Middle frontal gyrus (tissue), 1 donor: ENCODE data around the gene PYGB.
"Not testable (repeated sequence)": the region's sequence is repeated elsewhere in the genome, so short reads cannot be mapped to it uniquely, and the experiment has no call there.

Experiments
- DNase-seq: peaks from one replicate; pipeline ENCODE4 v3.0.0-alpha.2; 2015; ENCODE audit warnings: low spot score; ENCODE audit errors: extremely low spot score

The PYGB gene

DNA sequence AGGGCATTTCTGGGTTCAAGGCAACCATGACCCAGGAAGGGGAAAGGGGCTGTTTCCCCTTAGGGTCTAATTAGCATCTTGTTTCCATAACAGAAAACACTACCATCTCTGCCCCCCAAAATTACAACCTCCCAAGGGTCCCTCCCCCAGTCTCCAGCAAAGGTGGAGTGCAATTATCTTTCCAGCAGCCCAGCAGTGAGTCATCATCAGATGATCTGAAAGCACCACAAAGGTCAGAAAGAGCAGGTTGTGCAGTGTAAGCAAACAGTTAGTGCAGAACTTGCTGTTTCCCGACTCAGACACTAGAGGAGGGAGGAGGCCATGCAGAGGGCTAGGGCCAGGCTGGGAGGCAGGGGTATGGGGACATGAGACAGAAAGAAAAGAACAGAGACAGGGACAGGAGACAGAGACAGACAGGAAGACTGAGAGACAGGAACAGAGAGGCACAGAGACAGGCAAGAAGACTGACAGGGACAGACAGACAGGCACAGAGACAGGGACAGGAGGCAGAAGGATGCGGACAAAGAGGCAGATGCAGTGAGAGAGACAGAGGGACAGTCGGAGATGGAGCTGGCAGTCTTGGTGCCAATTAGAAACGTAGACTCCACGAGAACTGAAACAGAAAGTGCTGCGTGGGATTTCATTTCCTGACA lies 62.5 kb downstream of the PYGB start:
- no peak for DNase-seq

DNA sequence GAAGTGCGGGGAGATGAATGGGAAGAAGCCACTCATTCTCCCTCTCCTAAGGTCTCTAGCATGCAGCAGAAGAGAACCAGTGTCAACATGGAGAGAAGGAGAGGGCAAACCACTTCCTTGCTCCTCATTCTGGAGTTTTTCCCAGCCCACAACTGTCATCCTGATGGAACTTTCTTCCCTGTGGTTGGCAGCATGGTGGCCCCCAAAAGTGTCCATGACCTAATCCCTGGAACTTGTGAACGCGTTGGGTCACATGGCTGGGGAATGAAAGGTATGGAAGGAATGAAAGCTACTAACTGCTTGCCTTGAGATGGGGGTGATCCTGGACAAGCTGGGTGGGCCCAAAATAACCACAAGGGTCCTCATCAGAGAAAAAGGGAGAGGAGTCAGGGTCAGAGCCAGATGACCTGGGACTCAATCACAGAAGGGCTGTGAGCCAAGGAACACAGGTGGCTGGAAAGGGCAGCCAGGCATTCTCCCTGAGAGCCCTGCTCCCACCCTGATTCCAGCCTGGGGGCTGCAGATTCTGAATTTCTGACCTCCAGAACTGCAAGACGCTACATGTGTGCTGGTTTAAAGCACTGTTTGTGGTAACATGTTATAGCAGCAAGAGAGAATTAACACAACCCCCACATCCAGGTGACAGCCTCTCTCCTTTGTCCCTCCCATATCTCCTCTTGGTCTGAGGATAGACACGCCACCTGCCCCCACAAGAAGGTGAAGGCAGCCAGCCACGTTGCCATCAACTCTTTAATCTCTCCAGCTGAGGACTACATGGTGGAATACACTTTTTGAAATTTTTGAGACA lies 63.2 kb downstream of the PYGB start:
- DNase-seq, result no peak

DNA sequence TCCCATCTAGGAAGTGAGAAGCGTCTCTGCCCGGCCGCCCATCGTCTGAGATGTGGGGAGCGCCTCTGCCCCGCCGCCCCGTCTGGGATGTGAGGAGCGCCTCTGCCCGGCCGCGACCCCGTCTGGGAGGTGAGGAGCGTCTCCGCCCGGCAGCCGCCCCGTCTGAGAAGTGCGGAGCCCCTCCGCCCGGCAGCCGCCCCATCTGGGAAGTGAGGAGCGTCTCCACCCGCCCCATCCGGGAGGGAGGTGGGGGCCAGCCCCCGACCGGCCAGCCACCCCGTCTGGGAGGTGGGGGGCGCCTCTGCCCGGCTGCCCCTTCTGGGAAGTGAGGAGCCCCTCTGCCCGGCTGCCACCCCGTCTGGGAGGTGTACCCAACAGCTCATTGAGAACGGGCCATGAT lies 64.8 kb downstream of the PYGB start:
- not testable (repeated sequence) for DNase-seq

DNA sequence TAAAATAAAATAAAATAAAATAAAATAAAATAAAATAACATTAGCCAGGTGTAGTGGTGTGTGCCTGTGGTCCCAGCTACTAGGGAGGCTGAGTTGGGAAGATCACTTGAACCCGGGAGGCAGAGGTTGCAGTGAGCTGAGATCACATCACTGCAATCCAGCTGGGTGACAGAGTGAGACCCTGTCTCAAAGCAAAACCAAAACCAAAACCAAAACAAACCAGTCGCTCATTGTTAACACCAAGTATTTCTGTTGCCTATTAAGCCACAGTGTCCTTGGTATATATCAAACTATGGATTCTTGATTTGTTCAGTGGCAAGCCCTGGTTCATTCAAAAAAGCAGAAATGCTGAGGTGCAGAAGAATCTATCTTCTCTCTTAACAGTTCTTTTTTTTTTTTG lies 65.7 kb downstream of the PYGB start:
- no peak for DNase-seq

DNA sequence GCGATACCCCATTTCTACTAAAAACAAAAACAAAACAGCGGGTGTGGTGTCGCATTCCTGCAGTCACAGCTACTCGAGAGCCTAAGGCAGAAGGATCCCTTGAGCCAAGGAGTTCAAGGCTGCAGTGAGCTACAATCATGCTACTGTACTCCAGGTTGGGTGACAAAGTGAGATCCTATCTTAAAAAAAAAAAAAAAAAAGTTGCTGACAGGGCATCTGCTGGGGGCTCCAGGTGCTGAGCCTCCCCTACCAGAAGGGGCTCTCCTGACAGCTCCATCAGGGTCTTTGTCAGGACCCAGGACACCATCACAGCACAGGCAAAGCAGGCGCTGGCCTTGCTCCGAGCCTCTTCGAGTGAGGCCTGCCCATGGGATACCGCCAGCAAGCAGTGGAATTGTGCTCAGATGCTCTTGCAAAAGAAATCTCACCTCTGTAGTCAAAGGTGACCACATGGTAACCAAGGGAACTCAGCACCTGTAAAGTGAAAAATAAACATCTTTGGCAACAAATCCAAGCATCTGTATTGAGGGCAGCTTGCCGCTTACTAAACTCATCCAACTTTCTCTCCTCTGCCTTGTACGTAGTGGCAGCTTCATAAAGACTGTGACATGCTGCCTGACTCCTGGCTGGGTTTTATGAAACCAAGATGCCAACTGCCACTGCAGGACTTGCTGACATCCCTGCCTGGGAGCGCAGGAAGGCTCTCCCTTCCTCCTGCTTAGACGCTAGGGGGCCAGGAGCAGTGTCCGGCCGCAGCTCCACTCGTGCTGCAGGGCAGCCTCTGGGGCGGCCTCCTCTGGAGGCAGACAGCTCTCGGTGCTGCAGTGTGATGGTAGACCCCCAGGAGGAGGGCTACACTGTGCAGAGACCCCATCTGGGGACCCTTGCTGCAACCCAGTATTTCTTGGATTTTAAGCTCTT lies 66.9 kb downstream of the PYGB start:
- no peak for DNase-seq

DNA sequence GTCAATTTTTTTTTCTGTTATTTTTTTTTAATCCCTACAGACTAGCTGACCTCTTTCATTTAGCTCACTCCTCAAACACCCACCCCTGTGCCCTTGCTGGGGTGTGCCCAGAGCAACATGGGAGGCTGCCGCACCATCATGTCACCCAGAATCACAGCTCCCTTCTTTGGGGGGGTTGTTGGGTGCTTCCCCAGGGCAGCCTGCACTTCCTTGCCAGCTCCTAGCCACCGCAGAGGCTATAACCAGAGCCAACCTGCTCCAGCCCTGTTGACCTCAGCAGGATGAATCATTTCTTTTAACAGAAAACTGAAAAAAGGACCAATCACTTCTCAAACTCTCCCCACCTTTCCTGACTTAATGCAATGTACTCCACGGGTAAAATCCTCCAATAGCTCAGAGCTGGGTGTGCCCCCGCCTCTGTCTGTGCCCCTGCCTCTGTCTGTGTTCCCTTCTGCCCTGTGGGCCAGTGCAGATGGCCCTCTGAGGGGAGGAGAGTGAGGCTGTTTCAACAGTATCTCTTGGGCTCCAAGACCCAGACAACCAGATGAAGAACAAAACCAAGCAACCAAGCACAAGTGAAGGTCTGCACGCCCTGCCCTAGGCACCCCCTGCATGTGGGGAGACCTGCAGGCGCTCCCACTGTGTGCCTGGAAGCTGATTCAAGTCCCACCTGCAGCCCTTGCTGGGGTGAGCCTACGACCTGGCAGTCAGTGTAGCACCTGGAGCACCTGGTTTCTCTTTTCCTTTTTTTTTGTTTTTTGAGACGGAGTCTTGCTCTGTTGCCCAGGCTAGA lies 67.7 kb downstream of the PYGB start:
- no peak for DNase-seq

DNA sequence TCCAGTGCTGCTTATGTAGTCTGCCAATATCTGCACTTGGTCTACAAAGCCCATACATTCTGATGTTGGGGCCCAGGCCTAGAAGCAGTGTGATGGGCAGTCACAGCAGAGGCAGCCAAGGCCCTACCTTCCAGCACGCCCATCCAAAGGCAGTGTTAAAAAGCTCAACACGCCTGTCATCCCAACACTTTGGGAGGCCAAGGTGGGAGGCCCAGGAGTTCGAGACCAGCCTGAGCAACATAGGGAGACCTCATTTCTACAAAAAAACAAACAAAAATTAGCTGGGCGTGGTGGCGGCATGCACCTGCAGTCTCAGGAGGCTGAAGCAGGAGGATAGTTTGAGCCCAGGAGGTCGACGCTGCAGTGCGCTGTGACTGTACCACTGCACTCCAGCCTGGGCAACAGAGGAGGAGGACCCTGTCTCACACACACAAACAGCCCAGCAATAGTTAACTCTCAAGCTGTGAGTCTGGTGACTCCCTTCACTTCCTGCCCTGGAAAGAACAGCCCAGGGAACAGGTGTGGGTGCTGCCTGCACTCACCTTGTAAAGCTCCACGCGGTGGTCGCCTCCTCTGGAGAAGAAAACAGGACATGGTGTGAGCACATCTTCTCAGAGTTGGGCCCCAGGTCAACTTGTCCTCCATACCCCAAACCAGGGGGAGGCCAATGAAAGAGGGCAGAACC lies 68.8 kb downstream of the PYGB start:
- DNase-seq, result no peak

DNA sequence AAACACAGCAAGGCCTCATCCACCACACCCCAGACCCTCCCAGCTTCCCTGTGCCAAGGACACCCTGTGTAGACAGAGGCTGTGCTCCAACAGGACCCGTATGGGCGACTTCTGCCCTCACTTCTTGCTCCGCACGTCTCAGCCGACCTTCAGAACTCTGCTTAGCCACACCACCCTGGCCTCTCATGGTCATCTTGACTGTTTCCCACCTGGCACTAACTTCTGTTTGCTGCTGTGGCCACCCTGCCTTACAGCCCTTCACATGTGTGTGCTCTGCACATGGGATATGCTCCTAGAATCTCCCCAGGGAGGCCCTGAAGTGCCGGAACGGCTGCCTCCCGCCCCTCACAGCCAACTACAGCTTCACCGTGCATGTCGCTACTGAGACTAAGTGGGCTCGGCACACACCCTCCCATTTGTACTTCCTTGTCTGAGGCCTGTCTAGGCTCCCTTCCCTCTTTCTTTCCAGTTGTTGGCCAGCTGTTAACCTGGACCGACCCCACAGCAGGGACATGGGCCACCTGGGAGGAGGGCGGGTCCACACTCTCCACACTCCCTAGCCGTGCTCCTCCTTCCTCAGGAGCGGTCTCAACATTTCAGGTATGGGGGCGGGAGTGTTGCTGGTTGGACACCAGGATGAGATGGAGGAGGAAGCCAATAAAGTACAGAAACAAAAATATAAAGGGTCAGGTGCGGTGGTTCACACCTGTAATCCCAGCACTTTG lies 69.6 kb downstream of the PYGB start:
- no peak for DNase-seq

DNA sequence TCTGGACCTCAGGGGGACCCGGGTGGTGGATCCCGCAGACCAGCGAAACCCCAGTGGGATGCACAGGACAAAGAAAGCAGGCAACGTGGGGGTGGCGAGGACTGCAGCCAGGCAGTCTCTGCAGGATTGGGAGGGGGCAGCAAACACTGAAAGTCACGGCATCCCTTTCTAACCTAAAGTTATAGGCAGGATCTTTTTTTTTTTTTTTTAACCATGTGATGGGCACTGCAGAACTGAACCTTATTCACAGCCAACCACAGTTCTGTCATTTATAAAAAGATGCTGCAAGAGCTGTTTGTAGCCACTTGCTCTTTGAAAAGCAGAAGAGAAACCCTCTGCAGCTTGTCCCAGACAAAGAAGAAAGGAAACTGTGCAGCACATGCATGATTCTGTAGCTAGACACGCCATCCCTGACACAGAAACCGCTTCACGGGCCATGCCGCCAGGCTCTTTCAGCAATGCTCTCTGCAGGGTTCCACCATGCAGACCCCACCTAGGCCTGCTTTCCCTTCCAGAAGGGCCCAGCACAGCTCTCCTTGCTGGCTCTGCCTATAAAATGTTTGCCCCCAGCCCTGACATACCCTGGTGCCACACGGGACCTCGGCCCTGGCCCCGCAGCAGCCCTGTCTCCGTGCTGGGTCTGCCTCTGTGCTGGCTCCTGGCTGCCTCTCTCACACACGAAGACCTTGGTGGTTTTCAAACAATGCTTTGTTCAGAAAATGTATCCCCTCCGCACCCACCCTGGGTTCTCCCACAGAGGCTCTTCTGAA lies 70.8 kb downstream of the PYGB start:
- no peak for DNase-seq

DNA sequence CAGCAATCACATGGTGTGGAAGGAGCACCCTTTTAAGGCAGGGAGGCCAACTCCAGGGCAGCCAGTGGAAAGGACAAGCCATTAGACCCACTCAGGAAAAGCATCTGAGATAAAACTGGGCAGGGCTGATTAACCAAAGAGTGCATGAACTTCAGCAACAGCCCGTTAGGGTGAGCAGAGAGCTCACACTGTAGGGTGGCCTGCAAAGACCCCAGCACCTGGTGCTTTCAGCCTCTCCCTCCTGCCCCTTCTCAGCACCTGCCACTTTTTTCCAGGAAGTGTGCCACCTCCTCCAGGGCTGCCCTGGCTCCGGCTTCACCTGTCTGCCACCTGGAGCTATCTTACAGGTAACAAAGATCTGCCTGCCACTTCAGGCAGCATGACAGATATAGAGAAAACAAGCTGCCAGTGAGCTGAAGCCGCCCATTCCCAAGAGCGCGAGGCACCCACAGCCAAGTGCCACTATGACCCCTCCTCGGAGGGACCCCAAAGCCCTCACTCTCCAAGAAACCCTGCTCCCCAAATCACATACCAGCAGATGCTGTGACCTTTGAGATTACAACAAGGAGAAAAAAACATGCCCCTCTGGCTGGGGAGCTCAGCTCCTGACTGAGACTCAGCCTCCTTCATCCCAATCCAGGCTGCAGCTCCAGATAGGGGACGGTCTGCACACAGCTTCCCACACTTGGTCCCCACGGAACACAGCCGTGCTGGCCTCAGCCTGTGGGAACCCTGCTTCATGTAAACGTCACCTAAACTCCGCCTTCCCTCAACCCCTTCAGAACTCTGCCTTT lies 71.6 kb downstream of the PYGB start:
- no peak for DNase-seq

DNA sequence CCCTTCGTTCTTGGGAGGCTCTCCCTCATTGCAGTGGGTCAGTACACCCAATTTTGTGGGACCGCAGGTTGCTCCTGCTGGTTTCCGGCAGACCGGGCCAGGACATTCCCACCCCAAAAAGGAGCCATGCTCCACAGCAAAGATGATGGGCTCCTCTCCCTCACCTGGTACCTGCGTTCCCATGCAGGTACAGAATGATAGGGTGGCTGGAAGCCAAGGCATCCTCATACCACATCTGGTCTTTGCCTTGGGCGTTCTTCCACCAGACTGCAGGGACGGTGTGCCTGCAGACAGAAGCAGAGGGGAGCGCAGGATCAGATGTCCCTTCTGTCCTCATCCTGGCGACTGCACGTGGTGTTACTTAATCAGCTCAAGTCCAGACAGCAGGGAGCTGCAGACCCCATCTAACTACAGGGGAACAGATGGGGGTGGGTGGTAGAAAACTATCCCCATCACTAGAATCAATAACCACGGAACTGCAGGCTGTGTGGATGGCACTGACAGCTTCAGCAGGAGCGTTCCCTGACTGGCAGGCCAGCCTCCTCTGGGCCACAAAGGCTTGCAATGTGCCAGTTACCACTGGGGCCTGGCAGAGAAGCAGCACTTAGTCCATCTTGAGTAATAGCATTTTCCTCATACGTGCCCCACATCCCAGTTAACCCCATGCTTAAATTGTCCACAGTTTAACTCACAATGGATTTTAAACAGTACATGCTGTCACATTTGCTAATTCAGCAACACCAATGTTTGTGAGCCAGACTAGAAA lies 72.3 kb downstream of the PYGB start:
- no peak for DNase-seq

DNA sequence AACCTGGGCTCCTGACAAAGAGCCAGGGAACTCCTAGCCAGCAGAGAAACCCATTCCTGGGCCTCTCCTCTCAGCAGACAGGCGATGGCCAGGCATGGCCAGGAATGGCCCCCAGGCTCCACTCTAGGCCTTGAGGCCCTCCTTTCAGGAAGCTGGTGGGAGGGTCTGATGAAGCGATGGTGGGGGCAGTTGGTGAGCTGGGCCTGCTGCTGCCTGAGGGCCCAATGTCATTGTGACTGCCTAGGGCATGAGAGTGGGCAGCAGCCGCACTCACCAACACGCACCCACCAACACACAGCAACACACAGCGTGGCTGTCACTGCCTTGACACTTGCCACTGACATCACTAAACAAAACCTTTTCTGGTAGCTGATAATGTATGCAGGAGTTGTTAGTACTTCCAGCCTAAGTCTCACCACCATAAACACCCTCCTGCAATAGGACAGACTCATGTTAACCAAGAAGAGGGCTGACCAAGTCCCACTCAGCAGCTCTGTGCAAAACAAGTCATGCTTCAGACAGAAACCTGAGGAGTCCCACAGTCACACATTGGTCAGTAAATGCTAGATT lies 73.5 kb downstream of the PYGB start:
- no peak for DNase-seq

DNA sequence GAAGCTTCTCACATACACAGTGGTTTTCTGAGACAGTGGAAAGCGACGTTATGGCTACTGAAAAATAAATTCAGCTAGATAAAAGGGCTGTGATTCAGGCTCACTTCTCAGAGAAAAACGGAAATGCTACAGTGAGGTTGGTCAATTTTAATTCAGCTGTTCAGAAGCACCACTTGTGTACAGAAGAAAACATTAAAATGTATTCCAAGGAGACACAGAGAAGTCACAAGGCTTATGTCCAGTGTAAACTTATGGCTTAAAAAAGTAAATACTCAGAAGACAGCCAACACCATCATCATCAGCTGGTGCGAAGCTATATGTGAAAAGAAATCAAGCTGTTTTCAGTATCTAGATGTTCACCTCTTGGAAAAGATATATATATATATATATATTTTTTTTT lies 74.1 kb downstream of the PYGB start:
- DNase-seq, result no peak

DNA sequence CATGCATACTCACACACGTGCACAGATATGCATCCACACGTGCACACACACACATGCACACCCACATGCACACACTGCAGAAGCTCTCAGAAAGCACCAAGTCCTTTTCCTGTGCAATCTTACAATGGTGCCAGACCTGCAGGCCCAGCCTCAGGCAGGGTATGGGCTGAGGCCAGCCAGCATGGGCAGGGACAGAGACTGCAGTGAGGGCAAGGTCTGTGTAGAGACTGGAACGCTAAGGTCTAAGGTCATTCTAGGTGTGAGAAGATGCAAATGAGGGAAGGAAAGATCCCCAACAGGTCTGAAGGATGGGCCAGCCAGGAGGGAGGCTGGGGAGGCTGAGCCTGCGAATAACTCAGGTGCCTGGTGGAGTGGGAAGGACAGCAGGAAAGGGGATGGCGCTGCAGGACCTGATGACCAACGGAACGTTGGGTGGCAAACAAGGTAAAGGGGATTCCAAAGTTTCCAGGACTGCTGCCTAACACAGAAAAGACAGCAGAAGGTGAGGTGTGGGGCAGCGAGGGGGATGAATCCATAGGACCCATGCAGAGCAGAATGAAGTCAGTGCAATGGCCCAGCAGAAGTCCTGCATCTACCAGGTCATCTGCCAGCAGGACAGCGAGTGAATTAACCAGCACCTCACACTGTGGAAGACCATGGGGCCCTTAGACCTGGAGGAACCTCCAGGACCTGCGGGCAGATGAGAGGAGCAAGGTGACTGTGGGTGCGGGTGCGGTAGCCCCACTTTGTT lies 75.8 kb downstream of the PYGB start:
- DNase-seq, result no peak

DNA sequence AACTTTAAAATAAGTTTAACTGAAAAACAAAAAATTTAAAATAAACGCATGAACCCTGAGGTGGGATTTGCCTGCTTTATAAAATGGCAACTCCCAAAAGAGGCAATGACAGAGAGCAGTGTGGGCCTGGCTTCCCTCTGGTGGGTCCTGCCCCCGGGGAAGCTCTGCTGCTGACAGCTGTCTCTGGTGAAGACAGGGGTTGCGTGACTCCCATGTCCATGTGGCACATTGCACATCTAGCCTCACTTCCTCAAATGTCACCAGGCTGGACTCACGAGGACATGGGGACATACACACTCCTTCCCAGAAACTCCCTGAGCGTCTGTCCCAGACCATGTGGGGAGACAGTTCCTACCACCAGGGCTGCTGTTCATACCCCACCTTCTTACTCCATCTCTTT lies 76.5 kb downstream of the PYGB start:
- DNase-seq, result no peak

DNA sequence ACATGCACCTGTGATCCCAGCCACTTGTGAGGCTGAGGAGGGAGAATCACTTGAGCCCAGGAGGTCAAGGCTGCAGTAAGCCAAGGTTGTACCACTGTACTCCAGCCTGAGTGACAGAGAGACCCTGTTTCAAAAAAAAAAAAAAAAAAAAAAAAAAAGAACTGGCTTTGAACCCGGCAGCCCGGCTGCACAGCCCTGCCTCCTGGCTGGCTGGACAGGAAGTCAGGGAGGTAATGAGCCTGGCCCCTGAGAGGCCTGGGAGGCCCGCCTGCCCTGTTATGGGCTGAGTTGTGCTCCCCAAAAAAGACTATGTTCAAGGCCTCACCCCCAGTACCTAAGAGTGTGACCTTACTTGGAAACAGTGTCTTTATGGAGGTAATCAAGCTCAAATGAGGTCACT lies 77.2 kb downstream of the PYGB start:
- DNase-seq, result no peak

DNA sequence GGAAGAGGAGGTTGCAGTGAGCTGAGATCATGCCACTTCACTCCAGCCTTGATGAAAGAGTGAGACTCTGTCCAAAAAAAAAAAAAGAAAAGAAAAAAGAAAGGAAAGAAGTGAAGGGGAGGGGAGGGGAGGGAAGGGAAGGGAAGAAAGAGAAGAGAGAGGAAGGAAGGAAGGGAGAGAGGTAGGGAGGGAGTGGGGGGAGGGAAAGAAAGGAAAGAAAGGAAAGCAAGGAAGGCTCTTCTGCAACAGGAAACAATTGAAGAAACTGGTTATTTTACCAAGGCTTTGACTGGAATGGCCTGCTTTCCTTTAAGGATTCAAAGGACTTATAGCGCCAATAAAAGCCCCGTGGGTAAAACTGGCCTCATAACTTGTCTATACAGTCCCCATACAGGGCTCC lies 78.1 kb downstream of the PYGB start:
- DNase-seq, result no peak
